ENCODE data around the gene OR1L8.

OR1L8 gene

GRCh38 chr9:122518841-122519240 lies 64.3 kb downstream of the OR1L8 start, which contains the start of gene OR1J4:
OR1J4 (plus strand) TSS chr9:122519141; CDS start chr9:122519141, 0 bp downstream.
- DNase-seq (ENCODE audit: insufficient read length, low spot score), result no peak
- no peak for FAIRE-seq

GRCh38 chr9:122518226-122518625 lies 65.0 kb downstream of the OR1L8 start:
- DNase-seq (ENCODE audit: insufficient read length, low spot score) (no peak), FAIRE-seq (no peak)
